IPS-18a (cell line): ENCODE results near the gene DCDC2C.

Experiments
- H3K27ac ChIP-seq: one replicate; pipeline ENCODE4 v1.5.1; 2013; ENCODE audit warnings: low read length
- H3K27me3 ChIP-seq: one replicate; pipeline ENCODE4 v1.6.1; 2013; ENCODE audit warnings: mild to moderate bottlenecking, low read length; ENCODE audit not compliant: control insufficient read depth, insufficient read depth
- H3K36me3 ChIP-seq: one replicate; pipeline ENCODE4 v1.6.1; 2013; ENCODE audit warnings: low read depth, low read length; ENCODE audit not compliant: control insufficient read depth
- H3K4me1 ChIP-seq: one replicate; pipeline ENCODE4 v1.6.1; 2013; ENCODE audit warnings: low read depth, low read length; ENCODE audit not compliant: control insufficient read depth
- H3K4me3 ChIP-seq: one replicate; pipeline ENCODE4 v1.5.1; 2013; ENCODE audit warnings: low read length
- H3K9ac ChIP-seq: one replicate; pipeline ENCODE4 v1.6.1; 2013; ENCODE audit warnings: mild to moderate bottlenecking, low read length, moderate library complexity
- H3K9me3 ChIP-seq: one replicate; pipeline ENCODE4 v1.6.1; 2013; ENCODE audit warnings: low read depth, low read length; ENCODE audit not compliant: control insufficient read depth

DCDC2C gene

GRCh38 chr2:3677436-3677835 is 25.9 kb upstream of the DCDC2C start:
- Histone ChIP-seq H3K4me1 (no peaks in the 10 kb centered on the region), H3K27me3 (no peaks in the 10 kb centered on the region), H3K9me3 (no peaks in the 10 kb centered on the region)

GRCh38 chr2:3678212-3678611 is 25.2 kb upstream of the DCDC2C start:
- no peaks in the 10 kb centered on the region for H3K27me3 ChIP-seq

More at GRCh38 chr2:3677436-3677835, 25.9 kb upstream of the DCDC2C start:
- Histone ChIP-seq H3K36me3 (no peaks in the 10 kb centered on the region), H3K27ac (no peak overlapping the region), H3K9ac (no peak overlapping the region), H3K4me3 (no peak overlapping the region)

DNA sequence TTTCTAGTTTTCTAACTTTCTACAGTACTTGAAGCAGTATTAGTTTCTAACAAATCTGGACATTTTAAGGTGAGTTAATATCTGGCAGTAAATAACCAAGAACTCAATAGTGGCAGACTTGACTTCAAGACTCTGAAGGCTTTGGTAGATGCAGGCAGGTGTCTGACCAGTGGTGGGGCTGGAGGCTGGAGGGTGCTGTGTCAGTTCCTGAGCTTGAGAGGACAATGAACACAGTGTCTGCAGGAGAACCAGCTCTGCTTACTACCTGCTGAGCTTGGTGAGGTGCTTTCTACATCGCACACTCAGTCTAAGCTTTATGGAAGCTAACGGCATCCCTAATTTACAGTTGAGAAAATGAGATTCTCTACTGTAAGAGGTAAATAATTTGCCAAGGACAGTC is 24.2 kb upstream of the DCDC2C start:
- no peaks in the 10 kb centered on the region for H3K36me3 ChIP-seq
- H3K27me3 ChIP-seq = no peaks in the 10 kb centered on the region
- H3K4me1 ChIP-seq = no peaks in the 10 kb centered on the region

More at GRCh38 chr2:3678212-3678611, 25.2 kb upstream of the DCDC2C start:
- Histone ChIP-seq H3K4me1 (no peaks in the 10 kb centered on the region), H3K36me3 (no peaks in the 10 kb centered on the region), H3K4me3 (no peak overlapping the region), H3K9ac (no peak overlapping the region), H3K9me3 (no peaks in the 10 kb centered on the region), H3K27ac (no peak overlapping the region)

DNA sequence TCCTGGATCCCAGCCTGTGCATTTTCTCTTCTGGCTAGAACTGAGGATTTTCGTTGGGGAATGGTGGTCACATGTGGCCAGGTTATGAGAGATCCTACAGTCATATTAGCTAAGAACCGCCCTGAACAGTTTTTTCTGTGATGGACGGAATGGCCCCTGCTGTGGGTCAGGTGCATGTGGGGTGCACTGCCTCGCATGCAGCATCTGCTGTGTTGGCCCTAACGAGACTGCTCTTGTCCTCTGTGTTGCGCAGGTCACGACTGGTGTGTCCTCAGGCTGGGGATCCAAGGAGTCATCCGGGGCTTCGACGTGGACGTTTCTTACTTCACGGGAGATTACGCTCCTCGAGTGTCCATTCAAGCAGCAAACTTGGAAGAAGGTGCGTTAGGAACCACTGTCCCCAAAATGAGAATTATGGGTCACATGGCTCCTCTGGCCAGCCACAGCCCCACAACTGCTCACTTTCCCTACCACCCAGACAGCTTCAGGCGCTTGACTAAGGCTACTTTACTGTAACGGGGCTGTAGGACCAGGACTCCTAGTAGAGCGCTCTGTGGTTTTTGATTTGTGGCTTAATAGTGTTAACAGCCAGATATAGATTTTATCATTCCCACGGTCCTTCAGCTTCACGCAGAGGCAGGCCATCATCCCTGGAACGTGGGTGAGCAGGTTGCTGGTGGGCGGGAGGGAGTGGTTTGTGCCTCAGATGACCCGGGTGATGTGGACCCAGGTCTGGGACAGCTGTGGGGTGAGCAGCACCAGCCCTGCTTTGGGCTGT is 23.6 kb upstream of the DCDC2C start:
- H3K9ac ChIP-seq = no peak overlapping the region
- no peaks in the 10 kb centered on the region for H3K27me3 ChIP-seq
- H3K4me1 ChIP-seq = no peaks in the 10 kb centered on the region
- H3K9me3 ChIP-seq = no peaks in the 10 kb centered on the region
- H3K36me3 ChIP-seq = no peaks in the 10 kb centered on the region
- no peak overlapping the region for H3K27ac ChIP-seq
- H3K4me3 ChIP-seq = no peak overlapping the region

More for the DNA sequence above, 24.2 kb upstream of the DCDC2C start:
- no peak overlapping the region for H3K9ac ChIP-seq
- H3K9me3 ChIP-seq = no peaks in the 10 kb centered on the region
- no peak overlapping the region for H3K4me3 ChIP-seq
- no peak overlapping the region for H3K27ac ChIP-seq

GRCh38 chr2:3680548-3681345 is 22.6 kb upstream of the DCDC2C start:
- no peaks in the 10 kb centered on the region for H3K4me1 ChIP-seq
- no peaks in the 10 kb centered on the region for H3K36me3 ChIP-seq
- H3K4me3 ChIP-seq = no peak overlapping the region
- no peaks in the 10 kb centered on the region for H3K27me3 ChIP-seq
- no peak overlapping the region for H3K9ac ChIP-seq
- no peaks in the 10 kb centered on the region for H3K9me3 ChIP-seq
- no peak overlapping the region for H3K27ac ChIP-seq

DNA sequence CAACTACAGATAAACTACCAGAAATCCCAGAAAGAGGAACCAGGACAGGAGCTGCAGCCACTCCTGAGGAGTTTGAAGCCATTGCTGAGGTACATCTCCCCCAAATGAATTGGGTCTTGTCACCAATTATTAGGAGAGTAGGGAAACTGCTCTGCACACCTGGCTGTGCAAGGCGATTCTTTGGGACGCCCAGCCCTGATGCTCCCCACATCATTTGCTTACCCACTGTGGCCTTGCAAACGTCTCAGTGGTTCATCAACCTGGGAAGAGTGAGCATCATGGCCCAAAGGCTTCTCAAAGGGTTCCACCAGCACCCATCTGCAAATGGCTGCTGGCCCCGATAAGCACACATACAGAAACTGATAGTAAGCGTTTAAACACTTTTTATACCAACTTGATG is 21.8 kb upstream of the DCDC2C start:
- H3K27me3 ChIP-seq = no peaks in the 10 kb centered on the region
- H3K9me3 ChIP-seq = no peaks in the 10 kb centered on the region
- H3K4me1 ChIP-seq = no peaks in the 10 kb centered on the region

DNA sequence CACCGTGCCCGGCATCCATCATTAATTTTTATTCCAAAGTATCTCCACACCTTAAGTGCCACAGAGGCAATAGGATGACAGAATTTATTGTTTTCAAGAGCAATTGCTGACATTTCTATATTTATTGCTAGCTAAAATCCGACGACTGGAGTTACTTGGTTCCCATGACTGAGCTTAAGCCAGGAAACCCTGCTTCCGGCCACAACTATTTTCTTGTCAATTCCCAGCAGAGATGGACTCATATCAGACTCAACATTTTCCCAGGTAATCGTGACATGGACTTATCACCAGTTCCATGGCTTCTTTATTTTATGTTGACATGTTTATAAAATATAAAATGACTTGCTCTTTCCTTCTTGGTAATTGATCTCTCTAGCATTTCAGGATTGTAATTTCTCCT is 20.6 kb upstream of the DCDC2C start:
- no peaks in the 10 kb centered on the region for H3K27me3 ChIP-seq
- no peak overlapping the region for H3K27ac ChIP-seq

More for the DNA sequence above, 21.8 kb upstream of the DCDC2C start:
- no peak overlapping the region for H3K4me3 ChIP-seq
- no peak overlapping the region for H3K9ac ChIP-seq
- H3K27ac ChIP-seq = no peak overlapping the region
- no peaks in the 10 kb centered on the region for H3K36me3 ChIP-seq

DNA sequence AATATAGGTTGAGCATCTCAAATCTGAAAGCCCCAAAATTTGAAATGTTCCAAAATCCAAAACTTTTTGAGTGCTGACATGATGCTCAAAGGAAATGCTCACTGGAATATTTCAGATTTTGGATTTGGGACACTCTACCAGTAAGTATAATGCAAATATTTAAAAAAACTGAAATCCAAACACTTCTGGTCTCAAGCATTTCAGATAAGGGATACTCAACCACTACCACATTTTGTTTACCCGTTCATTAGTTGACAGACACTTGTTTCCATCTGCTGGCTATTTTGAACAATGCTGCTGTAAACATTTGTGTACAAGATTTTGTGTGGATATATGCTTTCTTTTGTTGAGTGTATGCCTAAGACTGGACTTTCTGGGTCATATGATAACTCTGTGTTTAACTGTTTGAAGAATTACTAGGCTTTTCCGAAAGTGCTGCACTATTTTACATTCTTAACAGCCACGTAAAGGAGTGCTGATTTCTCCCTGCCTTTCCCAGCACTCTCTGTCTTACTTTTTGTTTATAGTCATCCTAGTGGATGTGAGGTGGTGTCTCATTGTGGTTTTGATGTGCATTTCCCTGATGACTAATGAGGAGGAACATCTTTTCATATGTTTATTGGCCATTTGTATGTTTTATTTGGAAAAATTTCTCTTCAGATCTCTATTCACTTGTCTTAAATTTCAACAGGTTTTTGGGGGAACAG is 19.5 kb upstream of the DCDC2C start:
- H3K4me1 ChIP-seq = no peaks in the 10 kb centered on the region
- no peak overlapping the region for H3K27ac ChIP-seq
- no peaks in the 10 kb centered on the region for H3K36me3 ChIP-seq
- H3K27me3 ChIP-seq = no peaks in the 10 kb centered on the region
- no peak overlapping the region for H3K4me3 ChIP-seq
- H3K9ac ChIP-seq = no peak overlapping the region
- no peaks in the 10 kb centered on the region for H3K9me3 ChIP-seq

More for the DNA sequence above, 20.6 kb upstream of the DCDC2C start:
- H3K9ac ChIP-seq = no peak overlapping the region
- H3K4me3 ChIP-seq = no peak overlapping the region
- no peaks in the 10 kb centered on the region for H3K36me3 ChIP-seq
- no peaks in the 10 kb centered on the region for H3K4me1 ChIP-seq
- H3K9me3 ChIP-seq = no peaks in the 10 kb centered on the region

GRCh38 chr2:3689998-3690748 is 13.2 kb upstream of the DCDC2C start:
- Histone ChIP-seq H3K27me3 (no peaks in the 10 kb centered on the region), H3K4me3 (no peak overlapping the region), H3K4me1 (no peaks in the 10 kb centered on the region), H3K9ac (no peak overlapping the region), H3K36me3 (no peaks in the 10 kb centered on the region), H3K9me3 (peaks cover 4% of the 10 kb centered on the region), H3K27ac (no peak overlapping the region)

DNA sequence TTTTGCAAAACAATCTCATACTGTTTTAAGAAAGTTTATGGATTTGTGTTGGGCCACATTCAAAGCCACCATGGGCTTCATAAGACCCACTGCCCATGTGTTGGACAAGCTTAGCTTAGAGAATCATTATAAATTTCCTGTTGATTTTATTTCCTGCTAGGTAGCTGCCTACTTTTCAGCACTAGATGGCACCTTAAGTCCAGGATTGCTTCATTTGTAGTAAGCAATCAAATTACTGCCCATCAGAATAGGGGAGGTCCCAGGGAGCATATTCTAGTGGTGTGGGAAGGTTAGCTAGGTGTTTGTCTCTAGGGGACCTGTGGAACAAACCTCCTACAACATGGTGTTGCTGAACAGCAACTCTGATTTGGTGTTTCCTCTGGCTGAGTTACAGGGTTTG is 11.0 kb upstream of the DCDC2C start:
- H3K9ac ChIP-seq = no peak overlapping the region
- H3K4me3 ChIP-seq = no peak overlapping the region
- peaks cover 4% of the 10 kb centered on the region for H3K9me3 ChIP-seq
- no peaks in the 10 kb centered on the region for H3K36me3 ChIP-seq
- H3K27ac ChIP-seq = no peak overlapping the region
- no peaks in the 10 kb centered on the region for H3K27me3 ChIP-seq
- no peaks in the 10 kb centered on the region for H3K4me1 ChIP-seq

DNA sequence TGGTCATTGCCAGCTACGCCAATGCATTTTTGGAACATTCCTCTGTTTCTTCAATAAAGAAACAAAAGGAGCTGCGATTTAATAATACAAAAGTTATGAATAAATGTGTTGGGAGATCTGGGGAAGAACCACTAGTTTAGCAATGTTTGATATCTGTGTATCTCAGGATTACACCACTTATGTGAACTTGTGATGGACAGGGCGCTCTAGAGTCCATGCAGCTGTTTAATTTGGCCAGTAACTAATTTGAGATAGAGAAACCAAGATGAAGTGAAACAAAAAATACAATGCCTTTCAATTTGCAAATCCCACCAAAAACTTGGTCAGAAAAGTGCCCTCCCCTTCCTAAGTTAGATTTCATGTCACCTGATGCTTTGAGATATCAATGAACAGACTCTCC is 6.8 kb upstream of the DCDC2C start:
- Histone ChIP-seq H3K9ac (no peak overlapping the region), H3K27me3 (no peaks in the 10 kb centered on the region), H3K27ac (no peak overlapping the region), H3K9me3 (no peaks in the 10 kb centered on the region), H3K4me1 (no peaks in the 10 kb centered on the region), H3K4me3 (no peak overlapping the region), H3K36me3 (no peaks in the 10 kb centered on the region)
